GM12878 (cell line): ENCODE data around the gene KRAS. TPM values are rescaled to one million over a fixed set of nuclear protein-coding genes. Genes with fewer than 3 reads are reported as not detected.
A peak's percentile ranks its signal among the peaks of the same experiment; 100 is the strongest.

Experiments
- ATAC-seq: fragments of 200-7000 bp; cut with Tn5 transposase; 3 replicates; pipeline ENCODE4 v1.9.1; 2020; ENCODE audit warnings: mild to moderate bottlenecking, moderate library complexity
- BruUV-seq: library from RNA; stranded (reverse); fragments of 400-500 nt; replicated peaks from 2 replicates; lab custom pipeline; 2021; lab: Mats Ljungman, UMichigan
- CTCF ChIA-PET: fragments of 300-600 bp; sonication (Branson Sonifier 250); formaldehyde crosslinking; extraction: SDS; loops from one replicate; lab custom pipeline; 2021; ENCODE audit warnings: inconsistent platforms; lab: Yijun Ruan, JAX
- POLR2A ChIA-PET: fragments of 350-600 bp; formaldehyde crosslinking; extraction: SDS; loops from one replicate; lab custom pipeline; 2021; ENCODE audit warnings: inconsistent platforms; lab: Charles Lee
- RAD21 ChIA-PET: fragments of 300-600 bp; sonication (Branson Sonifier 250); formaldehyde crosslinking; loops from one replicate; lab custom pipeline; 2023; ENCODE audit warnings: antibody characterized with exemption; ENCODE audit not compliant: unreplicated experiment; lab: Charles Lee
- SMC1A ChIA-PET: fragments of 300-600 bp; sonication (Branson Sonifier 250); formaldehyde crosslinking; loops from one replicate; lab custom pipeline; 2023; ENCODE audit not compliant: unreplicated experiment, uncharacterized antibody; lab: Charles Lee
- DNase-seq: peaks from one replicate; pipeline ENCODE4 v3.0.0-alpha.2; 2011; ENCODE audit warnings: low read depth, low spot score
- FAIRE-seq: peaks from 3 replicates; lab custom pipeline; 2011; peaks lifted over from hg19 to GRCh38; lab: Jason Lieb, UNC
- H2AFZ ChIP-seq: 2 replicates; pipeline ENCODE4 v1.6.0; 2011; ENCODE audit warnings: low read depth, low read length, control low read depth; ENCODE audit not compliant: control insufficient read depth
- H3K27ac ChIP-seq: 2 replicates; pipeline ENCODE4 v1.5.1; 2011; ENCODE audit warnings: control low read depth; ENCODE audit not compliant: control insufficient read depth, insufficient read depth
- H3K27me3 ChIP-seq, 2 experiments: replicated peaks in 1 of 2; 2 replicates each; pipeline versions ENCODE4 v1.6.0 to v1.6.1; 2011; ENCODE audit warnings: low read length in 1 of 2; ENCODE audit not compliant: control insufficient read depth in 2 of 2, insufficient read depth in 2 of 2
- H3K36me3 ChIP-seq, 2 experiments: 2 replicates each; pipeline ENCODE4 v1.5.1; 2011; ENCODE audit warnings: low read length in 1 of 2; ENCODE audit not compliant: control insufficient read depth in 2 of 2, insufficient read depth in 2 of 2
- H3K4me1 ChIP-seq: 2 replicates; pipeline ENCODE4 v1.6.1; 2011; ENCODE audit warnings: mild to moderate bottlenecking, low read length, moderate library complexity, mixed read lengths; ENCODE audit not compliant: control insufficient read depth, insufficient read depth
- H3K4me2 ChIP-seq: 2 replicates; pipeline ENCODE4 v1.6.0; 2011; ENCODE audit warnings: control low read depth; ENCODE audit not compliant: control insufficient read depth, insufficient read depth
- H3K4me3 ChIP-seq: fragments of 200-600 bp; sonication (generic); 2 replicates; pipeline ENCODE4 v1.5.1; 2016
- H3K79me2 ChIP-seq: 2 replicates; pipeline ENCODE4 v1.6.0; 2011; ENCODE audit warnings: low read length; ENCODE audit not compliant: control insufficient read depth, insufficient read depth
- H3K9ac ChIP-seq: 2 replicates; pipeline ENCODE4 v1.8.0; 2011; ENCODE audit warnings: low read length, control low read depth, mixed read lengths; ENCODE audit not compliant: control insufficient read depth, insufficient read depth
- H3K9me3 ChIP-seq: replicated peaks from 3 replicates; pipeline ENCODE4 v1.5.1; 2011; ENCODE audit warnings: mild to moderate bottlenecking, low read length; ENCODE audit not compliant: control insufficient read depth, insufficient read depth
- H4K20me1 ChIP-seq: 2 replicates; pipeline ENCODE4 v1.6.0; 2011; ENCODE audit not compliant: control insufficient read depth, insufficient read depth
- ATF2 ChIP-seq: IDR thresholded peaks from 2 replicates; pipeline ENCODE4 v1.6.1; 2012; ENCODE audit warnings: low read length, inconsistent platforms
- ATF7 ChIP-seq: fragments of 450-650 bp; IDR thresholded peaks from 2 replicates; pipeline ENCODE4 v1.6.1; 2016; ENCODE audit warnings: low read depth, mild to moderate bottlenecking
- BRCA1 ChIP-seq: IDR thresholded peaks from 2 replicates; pipeline ENCODE4 v1.6.1; 2011; ENCODE audit warnings: low read depth, low read length, improper control_type of control experiment
- CEBPZ ChIP-seq: fragments of 150-350 bp; IDR thresholded peaks from 2 replicates; pipeline ENCODE4 v1.6.1; 2016; ENCODE audit warnings: low read depth, low read length
- CTCF ChIP-seq, 3 experiments: IDR thresholded peaks in 2 of 3; conservative IDR thresholded peaks in 1 of 3; 2 replicates each; pipeline ENCODE4 v1.5.1; 2011; ENCODE audit warnings: low read depth in 3 of 3, low read length in 3 of 3, mild to moderate bottlenecking in 3 of 3, control low read depth in 2 of 3, moderate library complexity in 2 of 3, inconsistent platforms in 1 of 3, mixed read lengths in 1 of 3; ENCODE audit not compliant: control insufficient read depth in 2 of 3, insufficient read depth in 1 of 3; ENCODE audit errors: extremely low read depth in 1 of 3
- GABPA ChIP-seq: IDR thresholded peaks from 2 replicates; pipeline ENCODE4 v1.6.1; 2014; ENCODE audit warnings: antibody characterized with exemption, low read depth, mild to moderate bottlenecking, inconsistent platforms
- MYC ChIP-seq: IDR thresholded peaks from 2 replicates; pipeline ENCODE4 v1.6.1; 2011; ENCODE audit warnings: mild to moderate bottlenecking, low read length, moderate library complexity, inconsistent platforms; ENCODE audit not compliant: insufficient read depth, insufficient replicate concordance, insufficient read length, severe bottlenecking
- NFIC ChIP-seq: IDR thresholded peaks from 2 replicates; pipeline ENCODE4 v1.6.1; 2012; ENCODE audit warnings: low read depth, mild to moderate bottlenecking, inconsistent platforms, low read length, moderate library complexity
- ZBTB40 ChIP-seq: fragments of 450-650 bp; IDR thresholded peaks from 2 replicates; pipeline ENCODE4 v1.6.1; 2016; ENCODE audit warnings: mild to moderate bottlenecking, moderate library complexity, borderline replicate concordance
- WGBS: methylation state at CpG from one replicate; pipeline ENCODE4 v1.1.6; 2016; ENCODE audit warnings: low lambda C conversion rate; ENCODE audit not compliant: insufficient replicate concordance, insufficient coverage; ENCODE audit errors: missing lambda C conversion rate; 5-methylcytosine and 5-hydroxymethylcytosine counted together
- in situ Hi-C: fragments of 300-500 bp; cut with MboI; formaldehyde crosslinking; loops from 9 replicates; pipeline ENCODE4 v1.14.3; 2018; ENCODE audit warnings: mixed read lengths
- intact Hi-C: fragments of 100-400 bp; cut with micrococcal nuclease; formaldehyde crosslinking; loops from one replicate; pipeline ENCODE4 v1.14.2; 2022; ENCODE audit not compliant: unreplicated experiment
- polyA plus RNA-seq, 11 experiments: library from polyadenylated mRNA; depleted of rRNA in 4 of 11; unstranded in 6 of 11; stranded (reverse) in 5 of 11; fragments of >200 nt; fragmentation: Nextera tagmentation in 4 of 11; fragmentation: Illumina TruSeq in 1 of 11; extraction: Ambion mirVana in 4 of 11; extraction: Trizol in 1 of 11; gene quantifications; 1 replicate in 1 of 11; 2 replicates in 10 of 11; pipeline versions ENCODE4 v1.2.1 to v1.2.3, GENCODE V29; 2011 to 2016; ENCODE audit warnings: inconsistent platforms in 2 of 11, missing spikeins in 2 of 11, low read depth in 1 of 11
- total RNA-seq, 4 experiments: library from RNA; depleted of rRNA in 3 of 4; stranded (reverse); fragments of >200 nt in 3 of 4; fragmentation: Illumina TruSeq in 1 of 4; extraction: Trizol in 1 of 4; gene quantifications; 2 replicates each; pipeline versions ENCODE4 v1.2.1 to v1.2.3, GENCODE V29; 2013 to 2021

The KRAS gene
- total and polyA plus RNA-seq, 10 of the 15 experiments (the other 5 are each of a cell fraction or from before 2014, with no cell fraction given): 3.1 to 23.8 (median 8.0) TPM

GRCh38 chr12:25156061-25156460 lies 94.7 kb downstream of the KRAS start (continued):
- TF ChIP-seq CEBPZ (no peak), MYC (no peak), NFIC (no peak), GABPA (no peak), BRCA1 (no peak)

- H2AFZ ChIP-seq: peak overlapping the region; percentile 71
- ATAC-seq: peak; percentile 64
- WGBS: 0% methylated on average over 2 of the region's 2 CpGs
- ChIA-PET POLR2A (no interaction called here), SMC1A (interaction anchor here (0.5 to 4.5 kb wide), 37 partner anchors 9 to 1150 kb away, joined by 3 to 31 read pairs (median 4); a partner anchor contains a TSS), CTCF (interaction anchor here (0.6 to 5.9 kb wide), 33 partner anchors 8 to 371 kb away, joined by 3 to 56 read pairs (median 4); partner anchors contain the start of genes DNAI7 and ETFRF1), RAD21 (interaction anchor here (0.7 to 2.9 kb wide), 19 partner anchors 10 to 315 kb away, joined by 3 to 25 read pairs (median 4); partner anchors contain the start of genes DNAI7 and ETFRF1)
- no peaks in the 10 kb centered on the region for H3K79me2 ChIP-seq
- H3K4me1 ChIP-seq: peaks cover 17% of the 10 kb centered on the region
- H4K20me1 ChIP-seq: no peaks in the 10 kb centered on the region
- no peaks in the 10 kb centered on the region for H3K36me3 ChIP-seq
- intact Hi-C loops (loop anchor here (1.0 kb wide), 1 partner anchor 232 kb away; no protein-coding TSS in a partner anchor), in situ Hi-C loops (no loop called here)
- BruUV-seq: no TSS peak
- no peak overlapping the region for H3K9ac ChIP-seq
- DNase-seq: peak; percentile 57
- H3K27ac ChIP-seq: peak overlapping the region; percentile 63; the same call in 1 of the 2 replicates
- no peaks in the 10 kb centered on the region; the same call in 1 of the 3 replicates for H3K9me3 ChIP-seq
- no peaks in the 10 kb centered on the region for H3K27me3 ChIP-seq
- FAIRE-seq: no peak
- H3K4me3 ChIP-seq: peak overlapping the region; percentile 47; the same call in 1 of the 2 replicates
- H3K4me2 ChIP-seq: peak overlapping the region; percentile 87
- TF ChIP-seq CTCF (IDR thresholded peaks at IDR 0.05 in 2 of 3, conservative IDR thresholded peaks at IDR 0.05 in 1 of 3; ENCODE audit: control insufficient read depth in 2 of 3, extremely low read depth in 1 of 3, insufficient read depth in 1 of 3, low read depth in 3 of 3, low read length in 3 of 3) (peak; percentile 56 to 66 (median 62)), ZBTB40 (peak; percentile 54; the same call in 1 of the 2 replicates), ATF7 (no peak), ATF2 (peak; percentile 70)
Observed at GRCh38 chr12:25155022-25155576, 95.6 kb downstream of the KRAS start.
